Stimulated activated CD8-positive, alpha-beta memory T cell treated with anti-CD3 and anti-CD28 coated beads, Interleukin-7, amount 100 ng/mL, for 1 hour (primary cell): ENCODE measurements around the gene MYO15A.

Source experiments
- DNase-seq, 2 donors: peaks; one replicate each; pipeline ENCODE4 v3.0.0-alpha.2; 2020; ENCODE audit warnings: low read depth in 2 of 2

Gene MYO15A

DNA sequence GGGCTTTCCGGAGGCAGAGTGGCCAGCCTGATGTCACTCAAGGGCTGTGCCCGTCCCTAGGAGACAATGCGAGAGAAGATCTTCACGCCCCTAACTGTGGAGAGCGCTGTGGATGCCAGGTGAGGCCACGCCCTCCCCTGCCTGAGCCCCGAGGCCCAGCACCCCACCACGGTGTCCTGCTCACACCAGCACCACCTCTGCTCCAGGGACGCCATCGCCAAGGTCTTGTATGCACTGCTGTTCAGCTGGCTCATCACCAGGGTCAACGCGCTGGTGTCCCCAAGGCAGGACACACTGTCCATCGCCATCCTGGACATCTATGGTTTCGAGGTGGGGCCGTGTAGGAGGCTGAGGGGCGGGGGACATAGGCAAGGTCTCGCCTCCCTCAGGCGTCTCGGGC is 27.8 kb downstream of the MYO15A start:
- DNase-seq, result no peak

DNA sequence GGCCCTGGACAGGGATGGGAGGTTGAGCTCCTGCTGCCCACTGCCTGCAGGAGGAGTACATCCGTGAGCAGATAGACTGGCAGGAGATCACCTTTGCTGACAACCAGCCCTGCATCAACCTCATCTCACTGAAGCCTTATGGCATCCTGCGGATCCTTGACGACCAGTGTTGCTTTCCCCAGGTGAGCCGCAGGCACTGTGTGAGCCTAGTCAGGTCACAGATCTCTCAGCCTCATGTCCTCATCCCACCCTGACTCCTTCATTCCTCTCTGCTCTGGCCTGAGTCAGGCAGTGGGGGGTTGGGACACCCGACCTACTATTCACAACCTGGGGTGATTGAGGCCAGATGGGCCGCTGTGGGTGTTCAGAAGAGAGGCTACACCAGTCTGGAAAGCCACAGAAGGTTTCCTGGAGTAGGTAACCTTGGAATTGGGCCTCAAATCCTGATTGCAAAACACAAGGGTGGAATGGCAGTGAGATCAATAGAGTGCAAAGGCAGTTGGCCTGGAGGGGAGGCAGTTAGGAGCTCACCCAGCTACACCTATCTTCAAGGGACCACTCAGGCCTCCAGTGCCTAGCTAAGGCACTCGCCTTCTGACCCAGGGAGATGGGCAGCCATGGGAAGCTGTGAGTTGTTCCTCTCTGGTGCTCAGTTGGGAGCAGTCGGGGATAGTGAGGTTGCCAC is 29.7 kb downstream of the MYO15A start:
- DNase-seq, result no peak

DNA sequence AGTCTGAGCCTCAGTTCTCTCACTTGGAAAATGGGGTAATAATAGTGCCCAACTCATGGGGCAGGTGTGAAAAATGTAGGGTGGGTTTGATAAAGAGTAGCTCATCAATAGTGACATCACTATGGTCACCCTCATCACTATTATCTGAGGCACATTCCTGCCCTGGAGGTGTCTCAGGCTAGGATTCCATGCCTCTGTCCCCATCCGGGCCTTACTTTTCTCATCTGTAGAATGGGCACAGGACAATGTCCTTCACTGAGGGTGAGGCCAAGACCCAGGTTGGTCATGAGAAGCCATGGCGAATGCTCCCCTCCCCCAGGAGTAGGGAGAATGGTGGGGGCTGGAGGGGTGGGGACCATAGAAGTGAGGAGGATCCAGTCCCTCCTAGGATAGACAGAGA is 30.5 kb downstream of the MYO15A start:
- no peak for DNase-seq

DNA sequence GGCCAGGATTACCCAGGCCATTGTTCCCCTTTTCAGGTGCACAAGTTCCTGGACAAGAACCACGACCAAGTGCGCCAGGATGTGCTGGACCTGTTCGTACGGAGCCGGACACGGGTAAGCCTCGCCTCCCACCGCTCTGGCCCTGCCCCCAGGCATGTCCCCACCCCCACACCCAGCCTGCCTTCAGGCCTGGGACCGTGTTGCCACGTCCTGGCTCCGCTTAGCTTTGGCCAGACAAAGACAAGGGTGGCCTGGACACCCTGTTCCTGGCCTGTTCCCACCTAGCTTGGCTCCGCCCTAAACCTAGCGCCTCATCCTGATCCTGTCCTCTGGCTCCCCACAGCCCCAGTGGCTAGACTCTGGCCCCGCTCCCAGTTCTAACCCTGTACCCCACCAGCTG is 30.9 kb downstream of the MYO15A start:
- no peak for DNase-seq

DNA sequence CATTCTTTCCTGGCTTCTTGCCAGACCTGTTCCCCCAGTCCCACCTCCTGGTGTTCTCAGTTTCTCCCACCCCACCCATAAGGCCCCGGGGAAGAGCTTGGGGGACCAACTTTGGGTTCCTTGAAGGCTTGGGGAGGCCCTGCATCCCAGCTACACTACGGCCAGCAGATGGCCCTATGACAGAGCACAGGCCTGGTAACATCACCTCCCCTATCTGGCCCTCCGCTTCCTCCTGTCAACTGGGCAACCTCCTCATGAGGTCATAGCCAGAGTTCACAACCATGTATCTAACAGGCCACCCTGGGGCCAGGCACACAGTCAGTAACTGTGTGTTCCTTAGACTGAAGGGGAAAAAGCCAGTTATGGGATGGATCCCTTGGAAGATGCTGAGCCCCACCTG is 31.4 kb downstream of the MYO15A start:
- no peak for DNase-seq

DNA sequence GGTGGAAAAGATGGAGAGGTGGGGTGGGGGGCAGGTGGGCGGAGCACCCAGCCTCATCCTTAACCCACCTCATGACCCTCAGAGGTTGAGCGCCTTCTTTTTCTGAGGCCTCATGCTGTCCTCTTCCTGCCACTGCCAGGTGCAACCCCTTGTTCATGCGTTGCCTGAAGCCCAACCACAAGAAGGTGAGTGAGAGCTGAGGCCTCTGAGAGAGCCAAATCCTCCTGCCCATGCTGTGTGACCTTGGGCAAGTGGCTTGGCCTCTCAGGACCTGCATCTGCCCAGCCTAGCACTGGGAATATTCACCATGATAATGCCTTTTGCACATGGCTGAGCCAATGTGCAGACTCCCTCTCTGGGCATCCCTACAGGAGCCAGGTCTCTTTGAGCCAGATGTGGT is 32.1 kb downstream of the MYO15A start:
- no peak for DNase-seq

DNA sequence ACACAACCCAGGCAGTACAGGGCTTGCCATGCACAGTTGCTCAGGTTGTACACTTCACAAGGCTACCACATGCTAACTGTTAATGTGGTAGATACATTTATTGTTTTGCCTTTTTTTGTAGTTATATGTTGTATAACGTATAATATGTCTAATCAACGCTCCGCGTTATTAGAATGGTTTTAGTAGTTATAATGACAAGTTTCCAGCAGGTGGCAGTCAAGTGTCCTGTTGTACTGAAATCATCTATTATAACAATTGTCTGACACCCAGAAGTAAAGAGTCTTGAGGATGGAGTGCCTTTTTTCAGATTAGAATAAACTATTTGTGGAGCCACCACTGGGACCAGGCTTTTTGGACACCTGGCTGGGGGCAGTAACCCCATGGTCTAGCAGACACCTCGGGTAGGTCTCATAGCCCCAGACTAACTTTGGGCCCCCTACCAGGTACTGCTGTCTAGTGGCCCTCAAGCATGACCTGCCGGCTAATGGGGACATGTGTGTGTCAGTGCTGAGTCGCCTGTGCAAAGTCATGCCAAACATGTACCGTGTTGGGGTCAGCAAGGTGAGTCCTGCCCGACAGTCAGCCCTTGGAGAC is 32.8 kb downstream of the MYO15A start:
- DNase-seq, result no peak

DNA sequence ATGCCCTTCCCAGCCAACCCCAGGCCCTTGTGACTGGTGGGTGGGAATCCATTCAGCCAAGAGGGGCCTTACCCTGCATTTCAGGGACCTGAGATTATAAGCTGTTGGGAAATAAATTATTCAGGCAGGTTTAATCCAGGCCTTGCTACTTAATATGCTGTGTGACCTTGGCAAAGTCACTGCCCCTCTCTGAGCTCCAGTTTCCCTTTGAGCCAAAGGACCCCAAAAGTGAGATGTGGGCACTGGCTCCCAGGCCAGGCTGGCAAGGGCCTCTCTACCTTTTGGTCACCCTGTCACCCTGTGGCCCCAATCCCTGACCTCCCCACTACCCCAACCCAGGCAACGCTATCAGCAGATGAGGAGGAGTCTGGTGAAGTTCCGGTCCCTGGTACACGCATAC is 33.9 kb downstream of the MYO15A start:
- no peak for DNase-seq

DNA sequence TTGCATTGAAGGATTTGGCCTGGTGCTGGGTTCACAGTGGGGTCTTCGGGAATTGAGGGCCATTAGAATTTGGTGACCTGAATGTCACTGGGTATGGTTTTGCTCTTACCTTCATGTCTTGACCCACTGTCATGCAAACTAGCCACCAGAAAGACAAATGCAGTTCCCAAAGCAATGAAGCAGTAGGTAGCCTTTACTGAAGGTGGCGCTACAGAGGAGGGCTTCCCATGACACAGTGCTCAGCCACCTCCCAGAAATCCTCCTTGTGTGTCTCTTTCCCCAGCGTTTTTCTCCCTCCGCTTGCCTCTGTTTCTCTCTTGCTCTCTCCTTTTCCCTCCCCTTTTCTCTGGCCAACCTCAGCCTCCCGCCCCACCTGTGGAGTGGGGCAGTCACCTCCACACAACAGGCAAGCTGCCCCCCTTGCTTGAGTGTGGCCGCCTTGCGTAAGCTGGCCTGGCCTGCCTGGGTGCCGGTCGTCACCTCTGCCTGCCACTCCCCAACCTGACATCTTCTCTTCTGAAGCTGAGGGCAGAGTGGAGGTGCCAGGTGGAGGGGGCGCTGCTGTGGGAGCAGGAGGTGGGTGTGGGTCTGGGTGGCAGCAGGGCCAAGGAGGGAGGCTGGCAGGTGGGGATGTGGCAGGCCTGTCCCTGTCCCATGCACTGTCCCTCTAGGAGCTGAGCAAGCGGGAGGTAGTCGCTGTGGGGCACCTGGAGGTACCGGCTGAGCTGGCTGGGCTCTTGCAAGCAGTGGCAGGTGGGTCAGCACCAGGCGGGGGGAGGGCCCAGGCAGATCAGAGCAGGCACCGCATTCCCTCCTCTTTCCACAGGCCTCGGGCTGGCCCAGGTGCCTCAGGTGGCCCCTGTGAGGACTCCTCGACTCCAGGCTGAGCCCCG is 34.7 kb downstream of the MYO15A start:
- DNase-seq, result no peak

DNA sequence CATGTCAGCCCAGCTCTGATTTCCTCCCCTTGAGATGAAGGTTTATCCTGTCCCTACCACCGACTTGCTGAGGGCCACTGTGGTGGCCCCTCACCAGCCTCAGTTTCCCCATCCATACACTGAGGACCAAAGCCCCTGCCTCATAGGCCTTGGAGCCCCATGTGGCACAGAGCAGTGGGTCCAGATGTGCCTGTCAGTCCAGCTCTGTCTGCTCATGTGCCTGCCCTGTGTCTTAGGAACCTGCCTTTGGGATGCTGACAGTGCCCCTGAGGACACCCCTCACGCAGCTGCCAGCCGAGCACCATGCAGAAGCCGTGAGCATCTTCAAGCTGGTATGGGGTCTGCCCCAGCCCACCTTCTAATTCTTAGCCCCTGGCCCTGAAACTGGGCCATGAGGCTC is 35.7 kb downstream of the MYO15A start:
- DNase-seq, result no peak

DNA sequence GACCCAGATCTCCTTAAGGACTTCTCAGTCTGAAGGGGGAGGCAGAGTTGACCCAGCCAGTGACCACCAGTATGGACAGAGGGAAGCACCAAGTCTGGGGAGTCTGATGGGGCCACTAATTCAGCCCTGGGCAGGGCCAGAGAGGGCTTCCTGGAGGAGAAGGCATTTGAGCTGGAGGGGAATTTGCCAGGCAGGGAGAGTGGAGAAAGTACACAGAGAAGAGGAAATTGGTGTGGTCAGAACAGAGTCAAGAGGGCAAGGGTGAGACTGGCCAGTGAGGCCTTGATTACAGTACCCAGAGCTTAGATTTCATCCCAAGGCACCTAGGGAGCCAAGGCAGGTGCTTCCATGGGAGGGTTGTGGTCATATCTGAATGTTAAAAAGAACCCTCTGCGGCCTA is 36.3 kb downstream of the MYO15A start:
- no peak for DNase-seq

DNA sequence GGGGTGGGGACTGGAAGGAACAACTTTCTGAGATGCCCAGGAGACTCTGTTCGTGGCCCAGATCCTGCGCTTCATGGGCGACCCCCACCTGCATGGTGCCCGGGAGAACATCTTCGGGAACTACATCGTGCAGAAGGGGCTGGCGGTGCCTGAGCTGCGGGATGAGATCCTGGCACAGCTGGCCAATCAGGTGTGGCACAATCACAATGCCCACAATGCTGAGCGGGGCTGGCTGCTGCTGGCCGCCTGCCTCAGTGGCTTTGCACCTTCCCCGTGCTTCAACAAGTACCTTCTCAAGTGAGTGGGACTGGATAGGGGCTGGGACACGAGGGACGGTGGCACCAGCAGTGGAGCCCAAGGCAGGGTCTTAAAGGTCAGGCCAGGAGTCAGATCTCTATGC is 37.3 kb downstream of the MYO15A start:
- no peak for DNase-seq

DNA sequence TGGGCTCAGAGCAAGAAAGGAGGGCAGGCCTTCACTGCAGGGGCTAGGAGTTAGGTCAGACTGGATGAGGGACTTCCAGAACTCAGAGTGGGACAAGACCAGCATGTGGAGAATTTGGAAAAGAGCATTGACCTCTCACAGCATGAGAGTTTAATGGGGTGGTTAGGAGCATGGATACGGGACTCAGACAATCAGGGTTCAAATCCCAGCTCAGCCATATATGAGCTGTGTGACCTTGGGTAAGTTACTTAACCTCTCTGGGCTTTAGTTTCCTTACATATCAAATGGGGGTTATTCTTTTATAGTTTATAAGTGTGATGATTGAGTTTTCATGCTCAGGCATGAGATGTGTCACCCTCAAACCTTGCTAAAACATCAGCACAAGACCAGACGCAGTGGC is 37.7 kb downstream of the MYO15A start:
- DNase-seq, result no peak

DNA sequence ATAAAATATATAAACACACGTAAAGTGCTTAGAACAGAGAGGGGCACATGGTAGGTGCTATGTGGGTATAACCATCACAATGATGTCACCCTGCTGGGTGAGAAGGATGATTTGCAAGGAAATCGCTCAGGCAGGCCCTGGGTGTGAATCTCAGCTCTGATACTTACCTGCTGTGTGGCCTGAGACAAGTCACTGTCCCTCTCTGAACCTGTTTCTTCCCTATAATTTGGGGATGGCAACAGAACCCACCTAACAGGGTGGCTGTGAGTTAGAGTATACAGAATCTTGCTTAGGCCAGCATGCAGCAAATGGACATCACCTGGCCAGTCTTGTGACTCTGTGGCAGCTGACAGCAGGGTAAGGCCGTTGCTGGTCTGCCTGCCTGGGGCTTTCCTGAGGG is 38.4 kb downstream of the MYO15A start:
- DNase-seq, result no peak

DNA sequence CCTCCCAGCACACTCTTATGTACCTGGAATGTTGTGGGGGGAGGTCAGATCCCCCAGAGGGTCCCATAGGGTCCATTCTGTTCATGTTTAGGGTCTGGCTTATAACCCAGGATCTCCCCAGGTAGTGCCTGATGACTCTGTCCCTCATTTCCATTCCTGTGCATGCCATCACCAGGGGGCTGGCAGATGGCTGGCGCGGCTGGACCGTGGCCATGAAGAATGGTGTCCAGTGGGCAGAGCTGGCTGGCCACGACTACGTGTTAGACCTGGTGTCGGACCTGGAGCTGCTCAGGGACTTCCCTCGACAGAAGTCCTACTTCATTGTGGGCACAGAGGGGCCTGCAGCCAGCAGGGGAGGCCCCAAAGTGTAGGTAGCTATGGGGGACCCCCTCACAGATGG is 40.0 kb downstream of the MYO15A start:
- no peak for DNase-seq

DNA sequence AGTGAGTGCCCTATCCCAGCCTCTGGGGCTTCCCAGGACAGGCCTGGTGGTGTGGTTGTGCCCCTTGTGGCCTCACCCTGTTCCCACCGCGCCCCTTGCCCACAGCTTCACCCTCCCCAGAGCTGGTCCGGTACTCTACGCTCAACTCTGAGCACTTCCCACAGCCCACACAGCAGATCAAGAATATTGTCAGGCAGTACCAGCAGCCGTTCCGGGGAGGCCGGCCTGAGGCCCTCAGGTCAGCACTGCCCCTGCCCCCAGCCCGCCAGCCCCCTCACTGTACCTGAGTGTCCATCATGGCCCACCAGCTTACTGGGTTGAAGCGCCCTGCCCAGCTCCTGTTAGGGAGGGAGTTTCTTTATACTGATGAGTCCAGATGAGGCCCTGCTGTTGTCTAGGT is 42.7 kb downstream of the MYO15A start:
- no peak for DNase-seq

DNA sequence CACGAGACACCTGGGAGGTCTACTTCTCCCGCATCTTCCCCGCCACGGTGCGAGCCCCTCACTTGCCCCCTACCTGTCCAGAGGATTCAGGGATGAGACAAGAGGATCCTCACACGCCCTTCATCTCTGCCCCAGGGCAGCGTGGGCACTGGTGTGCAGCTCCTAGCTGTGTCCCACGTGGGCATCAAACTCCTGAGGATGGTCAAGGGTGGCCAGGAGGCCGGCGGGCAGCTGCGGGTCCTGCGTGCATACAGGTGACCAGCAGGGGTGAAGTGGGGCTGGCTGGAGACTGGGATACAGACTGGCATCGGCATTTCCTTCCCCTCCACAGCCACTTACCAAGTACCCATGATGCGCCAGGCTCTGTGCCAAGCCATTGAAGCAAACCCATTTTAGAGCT is 46.6 kb downstream of the MYO15A start:
- no peak for DNase-seq

DNA sequence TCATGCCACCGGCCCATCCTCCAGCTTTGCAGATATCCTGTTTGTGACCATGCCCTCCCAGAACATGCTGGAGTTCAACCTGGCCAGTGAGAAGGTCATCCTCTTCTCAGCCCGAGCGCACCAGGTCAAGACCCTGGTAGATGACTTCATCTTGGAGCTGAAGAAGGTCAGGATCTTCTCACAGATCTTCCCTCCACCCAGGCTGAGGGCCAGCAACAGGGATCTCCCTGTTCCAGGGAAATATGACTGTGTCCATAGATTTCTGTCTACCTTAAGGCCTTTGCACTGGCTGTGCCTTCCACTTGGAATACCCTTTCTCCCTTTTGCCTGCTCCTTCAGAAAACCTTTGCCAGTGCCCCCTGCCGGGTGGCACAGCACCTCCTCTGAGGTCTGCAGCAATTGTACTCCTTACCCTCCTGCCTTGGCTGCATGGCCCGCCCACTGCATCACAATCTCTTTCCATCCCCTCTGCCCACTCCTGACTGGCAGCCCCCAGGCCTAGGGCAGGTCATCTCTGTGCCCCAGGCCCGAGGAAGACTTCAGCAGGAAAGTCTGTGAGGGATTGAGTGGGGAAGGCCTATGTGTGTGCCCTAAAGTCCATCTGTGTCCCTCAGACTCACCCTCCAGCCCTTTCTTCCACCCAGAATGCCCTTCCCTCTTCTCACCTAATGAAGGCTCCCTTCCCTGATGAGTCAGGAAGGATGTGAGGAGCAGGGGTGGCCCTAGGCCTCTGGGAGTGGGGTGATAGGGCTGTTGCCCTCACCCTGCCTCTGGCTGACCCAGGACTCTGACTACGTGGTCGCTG is 47.8 kb downstream of the MYO15A start:
- no peak for DNase-seq

DNA sequence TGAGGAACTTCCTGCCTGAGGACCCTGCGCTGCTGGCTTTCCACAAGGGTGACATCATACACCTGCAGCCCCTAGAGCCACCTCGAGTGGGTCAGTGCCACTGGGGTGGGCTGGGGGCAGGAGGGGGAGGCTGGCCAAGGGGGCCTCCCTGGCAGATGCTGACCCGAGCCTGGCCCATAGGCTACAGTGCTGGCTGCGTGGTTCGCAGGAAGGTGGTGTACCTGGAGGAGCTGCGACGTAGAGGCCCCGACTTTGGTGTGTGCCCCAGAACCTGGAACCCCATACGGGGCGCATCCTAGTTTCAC is 48.4 kb downstream of the MYO15A start:
- no peak for DNase-seq

DNA sequence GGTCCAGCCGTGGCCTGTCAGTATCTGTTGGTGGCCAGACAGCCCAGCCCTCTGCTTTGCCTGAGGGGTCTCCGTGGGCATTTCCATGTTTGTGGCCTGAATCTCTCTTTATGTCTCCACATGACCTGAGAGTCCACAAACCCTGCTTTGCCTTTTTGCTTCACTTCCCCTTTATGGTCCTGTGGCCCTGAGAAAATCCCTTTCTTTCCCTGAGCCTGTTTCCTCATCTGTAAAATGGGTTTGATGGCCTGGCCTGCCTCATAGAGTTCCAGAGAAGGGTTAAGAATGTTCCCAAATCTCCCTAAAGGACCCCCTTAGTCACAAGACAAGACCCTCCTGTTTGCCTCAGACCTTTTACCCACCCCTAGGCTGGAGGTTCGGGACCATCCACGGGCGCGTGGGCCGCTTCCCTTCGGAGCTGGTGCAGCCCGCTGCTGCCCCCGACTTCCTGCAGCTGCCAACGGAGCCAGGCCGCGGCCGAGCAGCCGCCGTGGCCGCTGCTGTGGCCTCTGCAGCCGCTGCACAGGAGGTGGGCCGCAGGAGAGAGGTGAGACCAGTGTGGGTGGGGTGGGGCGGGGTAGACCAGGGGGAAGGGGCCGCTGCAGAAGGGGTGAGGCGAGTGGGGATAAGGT is 48.9 kb downstream of the MYO15A start:
- no peak for DNase-seq

DNA sequence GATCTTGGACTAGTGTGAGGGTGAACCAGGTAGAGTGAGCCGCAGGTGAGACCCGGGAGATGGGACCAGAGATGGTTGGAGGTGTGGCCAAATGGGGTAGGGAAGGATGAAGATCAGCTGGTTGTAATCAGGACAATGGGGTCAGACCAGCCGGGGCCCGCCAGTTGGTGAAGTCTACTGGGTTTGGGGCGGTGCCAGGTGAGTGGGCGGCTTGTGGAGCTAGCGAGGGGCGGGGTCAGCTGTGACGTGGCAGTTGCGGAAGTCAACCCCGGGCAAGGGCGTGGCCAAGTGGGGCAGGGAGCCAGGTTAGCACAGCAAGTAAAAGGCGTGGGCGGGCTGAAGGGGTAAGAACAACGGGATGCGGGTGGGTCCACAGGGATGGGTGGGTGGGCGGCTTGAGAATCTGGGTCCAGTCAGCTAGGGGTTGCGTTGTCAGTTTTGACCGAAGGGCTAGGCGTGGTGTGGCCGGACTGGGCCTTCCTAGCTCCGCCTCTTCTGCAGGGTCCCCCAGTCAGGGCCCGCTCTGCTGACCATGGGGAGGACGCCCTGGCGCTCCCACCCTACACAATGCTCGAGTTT is 49.6 kb downstream of the MYO15A start:
- DNase-seq, result peak; percentile 81 to 88
